Renal cortex interstitium (tissue), 11 donors: Measurements from ENCODE around the gene LCE3E. TPM values are rescaled to one million over a fixed set of nuclear protein-coding genes. Genes with fewer than 3 reads are reported as not detected.

Experiments used
- DNase-seq, 11 donors: peaks; one replicate each; pipeline ENCODE4 v3.0.0-alpha.2; 2013; ENCODE audit warnings: low read depth in 9 of 11, low spot score in 4 of 11; ENCODE audit errors: extremely low read depth in 1 of 11
- polyA plus RNA-seq, 3 donors: library from polyadenylated mRNA; unstranded; fragments of 120-200 nt; gene quantifications; one replicate each; pipeline ENCODE4 v1.2.1, GENCODE V29; 2013; ENCODE audit not compliant: insufficient read length in 3 of 3

Gene LCE3E
- polyA plus RNA-seq, 3 donors, result not detected

DNA sequence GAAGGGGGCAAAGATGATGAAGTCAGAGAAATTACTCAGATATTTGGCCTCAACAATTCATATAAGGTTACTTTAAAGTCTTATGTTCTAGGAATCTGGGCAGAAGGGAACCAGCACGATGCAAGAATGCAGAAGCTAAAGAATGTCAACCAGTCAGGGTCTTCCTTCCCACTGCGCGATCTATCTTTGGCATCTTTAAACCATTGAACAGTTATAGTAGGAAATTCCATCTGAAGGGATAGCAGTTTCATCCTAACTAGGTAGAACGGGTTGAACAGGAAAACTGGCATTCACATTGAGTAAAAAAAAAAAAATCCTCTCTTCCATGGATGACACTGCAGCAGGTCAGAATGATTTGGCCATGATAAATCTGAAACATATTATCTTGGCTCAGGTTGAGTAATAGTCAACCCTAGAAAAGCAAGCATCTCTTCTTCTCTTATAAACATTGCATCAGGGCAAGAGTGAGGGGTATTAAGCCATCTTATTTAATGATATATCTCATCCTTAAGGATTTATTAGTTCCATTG lies 46.0 kb downstream of the LCE3E start:
- no peak for DNase-seq

DNA sequence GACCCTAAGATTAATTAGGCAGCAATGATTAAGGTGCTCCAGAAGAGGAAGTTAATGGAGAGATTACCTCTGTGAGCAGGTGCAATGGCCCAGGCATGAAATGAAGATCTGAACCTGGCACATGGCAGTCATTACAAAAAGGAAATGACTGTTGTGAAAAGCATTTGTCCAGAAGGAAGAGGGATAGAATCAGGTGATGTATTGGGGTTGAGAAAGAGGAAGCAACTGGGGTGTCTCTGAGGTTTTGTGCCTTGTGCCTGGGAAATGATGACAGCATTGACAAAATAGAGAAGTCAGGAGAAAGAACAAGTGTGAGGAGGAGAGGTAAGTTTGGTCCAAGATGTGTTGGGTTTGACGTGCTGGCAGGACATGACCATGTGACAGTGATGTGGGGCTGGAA lies 46.7 kb downstream of the LCE3E start:
- DNase-seq, result no peak

DNA sequence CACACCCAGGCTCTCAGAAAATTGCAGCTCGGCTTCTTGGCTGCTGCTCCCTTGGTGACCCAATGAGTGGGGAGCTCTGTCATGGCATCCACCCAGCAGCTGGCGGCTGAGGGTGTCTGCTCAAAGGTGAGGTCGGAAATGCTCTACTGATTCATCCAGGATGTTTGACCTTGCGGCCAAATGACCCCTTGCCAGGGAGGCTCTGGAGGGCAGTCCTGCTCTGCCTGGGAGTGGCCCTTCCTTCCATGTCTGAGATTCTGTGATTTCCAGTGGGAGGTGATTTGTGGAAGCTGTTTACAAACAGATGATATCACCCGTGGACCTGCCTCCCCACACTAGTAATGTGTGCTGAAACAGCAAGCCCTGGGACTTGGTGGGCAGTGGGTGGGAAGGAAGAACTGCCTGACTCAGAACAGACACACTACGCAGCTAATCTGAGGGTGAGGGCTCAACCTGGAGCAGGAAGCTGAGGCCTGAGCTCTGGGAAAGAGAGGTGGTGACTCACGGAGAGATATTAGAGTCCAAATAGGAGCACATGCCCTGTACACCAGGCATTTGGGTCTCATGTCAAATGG lies 49.3 kb downstream of the LCE3E start:
- DNase-seq, result no peak

DNA sequence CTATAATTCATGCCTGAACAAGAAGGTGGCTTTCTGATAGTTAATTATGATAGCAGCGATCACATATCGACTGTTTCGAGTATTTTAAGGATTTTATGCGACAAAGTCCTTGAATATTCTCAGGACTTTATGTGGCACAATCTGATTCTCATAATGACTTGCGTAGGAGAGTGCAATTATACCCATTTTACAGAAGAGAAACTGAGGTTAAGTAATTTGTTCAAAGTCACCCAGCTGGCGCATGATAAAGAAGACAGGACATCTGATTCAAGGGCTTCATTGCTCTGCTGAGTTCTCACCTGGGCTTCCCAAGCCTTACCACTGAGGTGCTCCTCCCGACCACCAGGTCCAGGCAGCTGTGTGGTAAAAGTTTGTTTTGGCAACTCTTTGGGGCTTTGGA lies 50.5 kb downstream of the LCE3E start:
- no peak for DNase-seq

Other genes with a start within 250 kb of the LCE3E start
- 1 to 10 TPM in 2 of 3 donors, under 1 TPM in 1; 0.81 to 1.9 (median 1.3) TPM for gene FLG, start 241.5 kb downstream of the LCE3E start, polyA plus RNA-seq
- under 1 TPM; 0.03 to 0.15 (median 0.09) TPM for gene FLG2, start 206.8 kb downstream of the LCE3E start, polyA plus RNA-seq
- not detected for gene CRNN, start 152.5 kb downstream of the LCE3E start, polyA plus RNA-seq
- not detected for gene LCE5A, start 56.0 kb downstream of the LCE3E start, polyA plus RNA-seq
- not detected for gene CRCT1, start 52.3 kb downstream of the LCE3E start, polyA plus RNA-seq
- not detected for gene LCE3D, start 13.7 kb upstream of the LCE3E start, polyA plus RNA-seq
- not detected for gene LCE3C, start 33.5 kb upstream of the LCE3E start, polyA plus RNA-seq
- gene LCE3B, start 47.0 kb upstream of the LCE3E start, polyA plus RNA-seq, result not detected
- not detected for gene LCE3A, start 56.3 kb upstream of the LCE3E start, polyA plus RNA-seq
- gene LCE2D, start 96.6 kb upstream of the LCE3E start, polyA plus RNA-seq, result not detected
- gene LCE2C, start 108.5 kb upstream of the LCE3E start, polyA plus RNA-seq, result not detected
- not detected for gene LCE2B, start 119.3 kb upstream of the LCE3E start, polyA plus RNA-seq
- not detected for gene LCE2A, start 131.6 kb upstream of the LCE3E start, polyA plus RNA-seq
- gene LCE4A, start 141.4 kb upstream of the LCE3E start, polyA plus RNA-seq, result not detected
- gene KPRP, start 191.2 kb upstream of the LCE3E start, polyA plus RNA-seq, result not detected
- not detected for gene LCE1F, start 208.4 kb upstream of the LCE3E start, polyA plus RNA-seq
- not detected for gene LCE1E, start 219.5 kb upstream of the LCE3E start, polyA plus RNA-seq
- gene LCE1D, start 229.9 kb upstream of the LCE3E start, polyA plus RNA-seq, result not detected
- gene LCE1C, start 239.9 kb upstream of the LCE3E start, polyA plus RNA-seq, result not detected
- not detected for gene LCE1B, start 245.2 kb upstream of the LCE3E start, polyA plus RNA-seq